DND-41 (cell line): ENCODE data around the gene POLA2.

Experiments
- EZH2 ChIP-seq: IDR thresholded peaks from 3 replicates; pipeline ENCODE4 v1.6.1; 2012; ENCODE audit warnings: borderline replicate concordance, low read depth, mild to moderate bottlenecking, moderate library complexity, low read length, inconsistent platforms; ENCODE audit not compliant: severe bottlenecking
- TF ChIP-seq, protein P1 (sequence below): IDR thresholded peaks from 2 replicates; pipeline ENCODE4 v1.5.1; 2012; ENCODE audit warnings: borderline replicate concordance, low read length, moderate library complexity, mild to moderate bottlenecking; ENCODE audit not compliant: poor library complexity, severe bottlenecking; ENCODE audit errors: extremely low read depth

DNA sequence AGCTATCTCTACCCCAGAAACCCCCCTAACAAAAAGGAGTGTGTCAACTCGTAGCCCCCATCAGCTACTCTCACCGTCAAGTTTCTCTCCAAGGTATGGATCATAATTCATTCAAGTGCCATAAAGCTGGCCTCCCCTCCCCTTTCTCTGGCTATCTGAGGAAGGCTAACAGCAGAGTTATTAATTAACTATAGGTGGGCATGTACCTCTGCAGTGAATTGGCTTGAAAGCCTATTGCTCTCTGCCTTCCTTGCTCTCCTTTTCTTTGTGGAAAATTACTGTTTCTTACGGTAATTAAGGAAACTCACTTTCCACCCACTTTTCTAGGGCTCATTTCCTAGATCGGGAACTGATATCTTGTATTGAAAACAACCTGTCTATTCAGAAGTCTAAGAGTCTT lies 14.1 kb downstream of the POLA2 start:
- TF ChIP-seq, protein P1, sequence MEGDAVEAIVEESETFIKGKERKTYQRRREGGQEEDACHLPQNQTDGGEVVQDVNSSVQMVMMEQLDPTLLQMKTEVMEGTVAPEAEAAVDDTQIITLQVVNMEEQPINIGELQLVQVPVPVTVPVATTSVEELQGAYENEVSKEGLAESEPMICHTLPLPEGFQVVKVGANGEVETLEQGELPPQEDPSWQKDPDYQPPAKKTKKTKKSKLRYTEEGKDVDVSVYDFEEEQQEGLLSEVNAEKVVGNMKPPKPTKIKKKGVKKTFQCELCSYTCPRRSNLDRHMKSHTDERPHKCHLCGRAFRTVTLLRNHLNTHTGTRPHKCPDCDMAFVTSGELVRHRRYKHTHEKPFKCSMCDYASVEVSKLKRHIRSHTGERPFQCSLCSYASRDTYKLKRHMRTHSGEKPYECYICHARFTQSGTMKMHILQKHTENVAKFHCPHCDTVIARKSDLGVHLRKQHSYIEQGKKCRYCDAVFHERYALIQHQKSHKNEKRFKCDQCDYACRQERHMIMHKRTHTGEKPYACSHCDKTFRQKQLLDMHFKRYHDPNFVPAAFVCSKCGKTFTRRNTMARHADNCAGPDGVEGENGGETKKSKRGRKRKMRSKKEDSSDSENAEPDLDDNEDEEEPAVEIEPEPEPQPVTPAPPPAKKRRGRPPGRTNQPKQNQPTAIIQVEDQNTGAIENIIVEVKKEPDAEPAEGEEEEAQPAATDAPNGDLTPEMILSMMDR: no peak
- TF ChIP-seq EZH2: no peak
